GM06990 (cell line): Measurements from ENCODE around the gene ZNF529.
A peak's percentile ranks its signal among the peaks of the same experiment; 100 is the strongest.

ENCODE experiments used
- DNase-seq: peaks from one replicate; pipeline ENCODE4 v3.0.0-alpha.2; 2011; ENCODE audit not compliant: insufficient read length; ENCODE audit errors: extremely low read depth
- H3K27me3 ChIP-seq: replicated peaks from 2 replicates; pipeline ENCODE4 v1.6.0; 2011; ENCODE audit warnings: low read length; ENCODE audit not compliant: control insufficient read depth, insufficient read depth
- H3K36me3 ChIP-seq: 2 replicates; pipeline ENCODE4 v1.5.1; 2011; ENCODE audit warnings: low read length; ENCODE audit not compliant: control insufficient read depth, insufficient read depth
- H3K4me3 ChIP-seq: replicated peaks from 2 replicates; pipeline ENCODE4 v1.5.1; 2011; ENCODE audit warnings: low read depth, mild to moderate bottlenecking, control low read depth, low read length
- TF ChIP-seq, protein P1 (sequence below): IDR thresholded peaks from 2 replicates; pipeline ENCODE4 v1.5.1; 2011; ENCODE audit warnings: low read length, control low read depth, mild to moderate bottlenecking, inconsistent platforms; ENCODE audit not compliant: insufficient read depth, poor library complexity, severe bottlenecking

Gene ZNF529

DNA sequence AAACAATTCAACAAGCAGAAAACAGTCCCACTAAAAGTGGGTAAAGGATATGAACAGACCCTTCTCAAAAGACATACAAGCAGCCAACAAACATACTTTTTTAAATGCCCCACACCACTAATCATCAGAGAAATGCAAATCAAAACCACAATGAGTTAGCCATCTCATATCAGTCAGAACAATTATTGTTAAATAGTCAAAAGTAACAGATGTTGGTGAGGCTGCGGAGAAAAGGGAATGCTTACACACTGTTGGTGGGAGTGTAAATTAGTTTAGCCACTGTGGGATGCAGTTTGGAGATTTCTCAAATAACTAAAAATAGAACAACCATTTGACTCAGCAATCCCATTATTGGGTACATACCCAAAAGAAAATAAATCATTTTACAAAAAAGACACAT, 8.7 kb downstream of the ZNF529 start:
- TF ChIP-seq, protein P1, sequence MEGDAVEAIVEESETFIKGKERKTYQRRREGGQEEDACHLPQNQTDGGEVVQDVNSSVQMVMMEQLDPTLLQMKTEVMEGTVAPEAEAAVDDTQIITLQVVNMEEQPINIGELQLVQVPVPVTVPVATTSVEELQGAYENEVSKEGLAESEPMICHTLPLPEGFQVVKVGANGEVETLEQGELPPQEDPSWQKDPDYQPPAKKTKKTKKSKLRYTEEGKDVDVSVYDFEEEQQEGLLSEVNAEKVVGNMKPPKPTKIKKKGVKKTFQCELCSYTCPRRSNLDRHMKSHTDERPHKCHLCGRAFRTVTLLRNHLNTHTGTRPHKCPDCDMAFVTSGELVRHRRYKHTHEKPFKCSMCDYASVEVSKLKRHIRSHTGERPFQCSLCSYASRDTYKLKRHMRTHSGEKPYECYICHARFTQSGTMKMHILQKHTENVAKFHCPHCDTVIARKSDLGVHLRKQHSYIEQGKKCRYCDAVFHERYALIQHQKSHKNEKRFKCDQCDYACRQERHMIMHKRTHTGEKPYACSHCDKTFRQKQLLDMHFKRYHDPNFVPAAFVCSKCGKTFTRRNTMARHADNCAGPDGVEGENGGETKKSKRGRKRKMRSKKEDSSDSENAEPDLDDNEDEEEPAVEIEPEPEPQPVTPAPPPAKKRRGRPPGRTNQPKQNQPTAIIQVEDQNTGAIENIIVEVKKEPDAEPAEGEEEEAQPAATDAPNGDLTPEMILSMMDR, result no peak
- no peak for DNase-seq
- no peaks in the 10 kb centered on the region; the same call in none of the 2 replicates for H3K36me3 ChIP-seq
- H3K4me3 ChIP-seq, result no peak overlapping the region
- no peaks in the 10 kb centered on the region for H3K27me3 ChIP-seq

DNA sequence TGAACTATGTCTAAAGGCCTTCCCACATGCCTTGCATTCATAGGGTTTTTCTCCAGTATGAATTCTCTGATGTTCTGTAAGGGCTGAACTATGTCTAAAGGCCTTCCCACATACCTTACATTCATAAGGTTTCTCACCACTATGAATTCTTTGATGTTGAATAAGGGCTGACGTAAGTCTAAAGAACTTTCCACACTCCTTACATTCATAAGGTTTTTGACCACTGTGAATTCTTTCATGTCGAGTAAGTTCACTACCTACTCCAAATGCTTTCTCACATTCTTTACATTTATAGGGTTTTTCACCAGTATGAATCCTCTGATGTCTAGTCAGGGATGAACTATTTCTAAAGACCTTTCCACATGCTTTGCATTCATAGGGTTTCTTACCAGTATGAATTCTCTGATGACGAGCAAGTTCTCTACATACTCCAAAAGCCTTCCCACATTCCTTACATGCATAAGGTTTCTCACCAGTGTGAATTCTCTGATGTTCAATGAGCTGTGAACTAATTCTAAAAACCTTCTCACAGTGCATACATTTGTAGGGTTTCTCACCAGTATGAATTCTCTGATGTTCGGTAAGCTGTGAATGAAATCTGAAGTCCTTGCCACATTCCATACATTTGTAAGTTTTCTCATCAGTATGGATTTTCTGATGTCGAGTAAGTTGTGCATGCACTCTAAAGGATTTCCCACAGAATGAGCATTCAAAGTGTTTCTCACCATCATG, 25.9 kb downstream of the ZNF529 start:
- no peaks in the 10 kb centered on the region for H3K27me3 ChIP-seq
- TF ChIP-seq, protein P1, result no peak
- H3K36me3 ChIP-seq, result no peaks in the 10 kb centered on the region; the same call in 1 of the 2 replicates
- no peak for DNase-seq
- no peak overlapping the region for H3K4me3 ChIP-seq

DNA sequence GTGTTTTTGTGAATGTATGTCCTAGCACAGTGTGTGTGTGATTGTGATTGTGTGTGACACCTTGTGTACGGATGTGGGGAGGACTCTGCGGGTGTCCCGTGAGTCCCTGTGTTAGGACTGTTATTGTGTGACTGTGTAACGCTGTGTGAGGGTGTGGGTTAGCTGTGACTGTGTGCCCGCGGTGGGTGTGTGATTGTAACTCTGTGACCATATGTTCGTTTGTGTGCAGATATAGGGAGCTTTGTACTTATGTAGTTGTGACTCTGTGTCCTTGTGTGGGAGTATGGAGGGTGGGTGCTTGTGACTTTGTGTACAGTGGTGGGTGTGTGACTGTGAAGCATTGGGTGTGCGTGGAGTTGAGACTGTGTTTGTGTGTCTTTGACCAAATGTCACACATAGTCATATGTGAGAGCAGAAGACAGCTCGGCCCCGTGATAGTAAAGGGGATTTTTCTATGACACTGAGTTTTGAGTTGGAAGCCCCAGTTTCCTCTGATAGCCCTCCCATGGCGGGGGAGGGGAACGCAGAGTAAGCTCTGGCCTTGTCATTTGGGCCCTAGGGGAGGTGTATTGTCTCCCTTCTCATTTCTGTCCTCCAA, 44.1 kb downstream of the ZNF529 start:
- no peak for DNase-seq
- no peaks in the 10 kb centered on the region for H3K27me3 ChIP-seq
- peak overlapping the region; percentile 99 for H3K4me3 ChIP-seq
- H3K36me3 ChIP-seq, result peaks cover 3% of the 10 kb centered on the region
- TF ChIP-seq, protein P1, result no peak

DNA sequence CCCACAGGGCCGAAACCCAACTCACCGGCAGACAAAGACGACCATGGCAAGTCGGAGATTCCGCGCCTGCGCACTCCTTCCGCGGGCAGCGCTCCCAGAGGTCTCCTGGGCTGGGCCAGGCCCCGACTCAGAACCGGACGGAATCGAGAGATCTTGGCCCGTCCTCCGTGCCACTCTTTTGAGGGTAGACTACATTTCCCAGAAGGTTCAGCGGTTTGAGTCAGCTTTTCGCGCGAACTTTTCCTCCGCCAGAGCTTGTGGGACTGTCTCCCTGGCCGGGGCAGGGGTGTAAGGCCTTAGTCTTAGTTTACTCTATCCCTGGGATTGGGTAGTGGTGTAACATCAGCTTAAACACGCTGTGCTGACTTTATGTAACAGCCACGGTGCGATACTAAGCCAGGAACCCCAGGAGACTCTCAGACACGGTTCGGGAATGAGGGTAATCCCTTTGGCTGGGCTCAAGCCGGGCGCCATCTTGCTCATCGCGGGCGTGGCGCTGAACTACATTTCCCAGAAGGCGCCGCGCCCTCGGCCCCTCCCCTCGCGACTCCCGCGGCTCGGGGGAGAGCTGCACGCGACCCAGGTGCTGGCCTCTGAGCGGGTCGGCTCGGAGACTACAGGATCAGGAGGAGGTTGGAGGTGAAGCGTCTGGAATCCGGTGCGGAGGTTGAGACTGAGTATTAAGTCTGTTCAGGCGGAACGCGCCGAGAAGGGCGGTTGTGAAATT, 44.7 kb downstream of the ZNF529 start, which contains the start of gene ZNF260:
Gene ZNF260, minus strand, starts transcription at position 78 of the 727 bp plus-strand sequence. CDS start 13,033 bp downstream, outside the sequence.
- TF ChIP-seq, protein P1, result no peak
- Histone ChIP-seq H3K36me3 (peaks cover 3% of the 10 kb centered on the region), H3K4me3 (peak within 1 kb of the TSS; percentile 99), H3K27me3 (no peaks in the 10 kb centered on the region)
- peak; percentile 94 for DNase-seq

DNA sequence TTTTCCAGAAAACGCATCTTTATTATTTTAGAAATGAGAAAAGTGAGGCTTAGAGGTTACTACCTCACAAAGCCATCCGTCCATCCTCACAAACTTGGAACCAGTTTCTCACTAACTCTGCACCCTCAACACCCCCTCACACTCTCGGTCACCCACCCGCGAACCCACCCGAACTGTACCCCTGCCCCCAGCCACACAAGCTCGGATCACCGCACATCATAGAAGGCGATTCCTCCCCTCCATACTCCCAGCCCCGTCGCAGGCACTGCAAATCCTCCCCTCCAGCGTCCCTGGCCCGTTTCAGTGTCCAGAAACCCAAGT, 45.3 kb downstream of the ZNF529 start:
- TF ChIP-seq, protein P1, result no peak
- no peaks in the 10 kb centered on the region for H3K27me3 ChIP-seq
- DNase-seq, result no peak
- H3K4me3 ChIP-seq, result peak overlapping the region; percentile 99
- peaks cover 6% of the 10 kb centered on the region for H3K36me3 ChIP-seq
